ENCODE measurements around the gene TMOD1. TPM values are rescaled to one million over a fixed set of nuclear protein-coding genes. Genes with fewer than 3 reads are reported as not detected.
A peak's percentile ranks its signal among the peaks of the same experiment; 100 is the strongest.
"Not testable (repeated sequence)": the region's sequence is repeated elsewhere in the genome, so short reads cannot be mapped to it uniquely, and the experiment has no call there.

TMOD1 gene
- total RNA-seq, 2 experiments from 2014 or later: not detected

GRCh38 chr9:97498846-97499245 lies 2.6 kb upstream of the TMOD1 start:
- POLR2A ChIA-PET: interaction anchor here (0.6 kb wide), 1 partner anchor 342 kb away, joined by 3 read pairs; no protein-coding TSS in a partner anchor
- H3K4me3 ChIP-seq (ENCODE audit: low read depth, low read length, poor library complexity, severe bottlenecking); H2AFZ ChIP-seq (ENCODE audit: low read length); H4K20me1 ChIP-seq (ENCODE audit: insufficient read depth, low read length); H3K4me1 ChIP-seq (ENCODE audit: insufficient read depth, low read length, poor library complexity, severe bottlenecking); H3K27ac ChIP-seq (ENCODE audit: low read depth, low read length, poor library complexity, severe bottlenecking); intact Hi-C loops (cut with micrococcal nuclease; ENCODE audit: unreplicated experiment); DNase-seq (ENCODE audit: low spot score); H3K9me3 ChIP-seq (ENCODE audit: low read length); H3K9me2 ChIP-seq (ENCODE audit: insufficient read depth, low read length); H3K36me3 ChIP-seq (ENCODE audit: insufficient read depth, low read length); CTCF ChIA-PET (ENCODE audit: unreplicated experiment); BruUV-seq (replicated peaks); H3K79me2 ChIP-seq (ENCODE audit: insufficient read depth, low read depth, low read length); H3K4me2 ChIP-seq (ENCODE audit: low read length): not testable (repeated sequence)

DNA sequence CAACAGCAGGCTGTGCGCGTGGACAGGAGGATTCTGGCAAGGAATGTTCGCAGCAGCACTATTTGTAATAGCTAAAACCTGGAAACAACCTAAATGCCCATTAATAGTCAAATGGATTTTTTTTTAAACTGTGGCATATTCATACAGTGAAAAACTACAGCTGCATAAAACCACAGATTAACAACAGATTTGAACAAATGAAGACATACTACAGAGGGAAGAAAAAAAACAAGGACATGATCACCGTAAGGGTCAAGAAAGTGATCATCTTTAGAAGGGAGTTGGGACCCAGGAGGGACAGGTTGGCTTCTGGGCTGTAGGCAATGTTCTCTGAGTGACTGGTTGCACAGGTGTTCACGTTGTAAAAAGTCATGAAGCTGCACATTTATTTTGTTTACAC lies 1.2 kb upstream of the TMOD1 start:
- intact Hi-C loops (cut with micrococcal nuclease; ENCODE audit: unreplicated experiment): no loop called here
- H3K79me2 ChIP-seq (ENCODE audit: insufficient read depth, low read depth, low read length): no peaks in the 10 kb centered on the region
- H3K36me3 ChIP-seq (ENCODE audit: insufficient read depth, low read length): no peaks in the 10 kb centered on the region
- H3K4me1 ChIP-seq (ENCODE audit: insufficient read depth, low read length, poor library complexity, severe bottlenecking): no peaks in the 10 kb centered on the region
- TF ChIP-seq, protein P1, sequence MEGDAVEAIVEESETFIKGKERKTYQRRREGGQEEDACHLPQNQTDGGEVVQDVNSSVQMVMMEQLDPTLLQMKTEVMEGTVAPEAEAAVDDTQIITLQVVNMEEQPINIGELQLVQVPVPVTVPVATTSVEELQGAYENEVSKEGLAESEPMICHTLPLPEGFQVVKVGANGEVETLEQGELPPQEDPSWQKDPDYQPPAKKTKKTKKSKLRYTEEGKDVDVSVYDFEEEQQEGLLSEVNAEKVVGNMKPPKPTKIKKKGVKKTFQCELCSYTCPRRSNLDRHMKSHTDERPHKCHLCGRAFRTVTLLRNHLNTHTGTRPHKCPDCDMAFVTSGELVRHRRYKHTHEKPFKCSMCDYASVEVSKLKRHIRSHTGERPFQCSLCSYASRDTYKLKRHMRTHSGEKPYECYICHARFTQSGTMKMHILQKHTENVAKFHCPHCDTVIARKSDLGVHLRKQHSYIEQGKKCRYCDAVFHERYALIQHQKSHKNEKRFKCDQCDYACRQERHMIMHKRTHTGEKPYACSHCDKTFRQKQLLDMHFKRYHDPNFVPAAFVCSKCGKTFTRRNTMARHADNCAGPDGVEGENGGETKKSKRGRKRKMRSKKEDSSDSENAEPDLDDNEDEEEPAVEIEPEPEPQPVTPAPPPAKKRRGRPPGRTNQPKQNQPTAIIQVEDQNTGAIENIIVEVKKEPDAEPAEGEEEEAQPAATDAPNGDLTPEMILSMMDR (conservative IDR thresholded peaks at IDR 0.05; ENCODE audit: low read length): no peak
- no peak for TF ChIP-seq EZH2phosphoT487 (IDR thresholded peaks at IDR 0.05; ENCODE audit: borderline replicate concordance, low read depth, low read length)
- no peak overlapping the region for H3K27ac ChIP-seq (ENCODE audit: low read depth, low read length, poor library complexity, severe bottlenecking)
- ChIA-PET CTCF (ENCODE audit: unreplicated experiment) (no interaction called here), POLR2A (interaction anchor here (0.7 to 1.2 kb wide), 3 partner anchors 15 to 54 kb away, joined by 3 to 7 read pairs (median 5); no protein-coding TSS in a partner anchor)
- H3K9me3 ChIP-seq (ENCODE audit: low read length): no peaks in the 10 kb centered on the region
- BruUV-seq (replicated peaks): no TSS peak
- no peaks in the 10 kb centered on the region; the same call in 1 of the 2 replicates for H3K9me2 ChIP-seq (ENCODE audit: insufficient read depth, low read length)
- H2AFZ ChIP-seq (ENCODE audit: low read length): no peak overlapping the region
- DNase-seq (ENCODE audit: low spot score): no peak
- no peak overlapping the region for H3K4me3 ChIP-seq (ENCODE audit: low read depth, low read length, poor library complexity, severe bottlenecking)
- H3K4me2 ChIP-seq (ENCODE audit: low read length): no peak overlapping the region
- H4K20me1 ChIP-seq (ENCODE audit: insufficient read depth, low read length): no peaks in the 10 kb centered on the region

DNA sequence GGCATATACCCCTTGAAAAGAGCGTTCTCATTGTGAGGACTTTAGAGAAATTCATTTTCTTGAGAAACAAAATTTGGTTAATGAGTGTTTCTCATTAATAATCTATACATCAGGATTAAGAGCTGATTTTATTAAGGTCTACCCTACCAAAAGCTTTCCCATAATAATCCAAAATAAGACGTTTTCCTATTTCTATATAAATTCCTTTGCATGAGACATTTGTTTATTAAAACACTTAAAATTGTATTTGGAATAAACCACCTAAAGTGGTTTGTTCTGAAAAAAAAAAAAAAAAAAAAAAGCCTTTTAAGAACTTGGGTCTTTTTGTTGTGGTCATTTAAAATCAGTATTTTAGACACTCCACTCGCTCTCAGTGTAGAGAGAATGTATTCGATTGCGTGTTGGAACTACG lies 695 bp upstream of the TMOD1 start:
- H3K27ac ChIP-seq (ENCODE audit: low read depth, low read length, poor library complexity, severe bottlenecking): no peak overlapping the region
- intact Hi-C loops (cut with micrococcal nuclease; ENCODE audit: unreplicated experiment): no loop called here
- H2AFZ ChIP-seq (ENCODE audit: low read length): no peak overlapping the region
- H3K4me2 ChIP-seq (ENCODE audit: low read length): no peak overlapping the region
- no peaks in the 10 kb centered on the region; the same call in 1 of the 2 replicates for H3K9me2 ChIP-seq (ENCODE audit: insufficient read depth, low read length)
- no peak overlapping the region for H3K4me3 ChIP-seq (ENCODE audit: low read depth, low read length, poor library complexity, severe bottlenecking)
- peak; percentile 63; the same call in 1 of the 2 replicates for TF ChIP-seq EZH2phosphoT487 (IDR thresholded peaks at IDR 0.05; ENCODE audit: borderline replicate concordance, low read depth, low read length)
- TF ChIP-seq, protein P1 (conservative IDR thresholded peaks at IDR 0.05; ENCODE audit: low read length): no peak
- H3K4me1 ChIP-seq (ENCODE audit: insufficient read depth, low read length, poor library complexity, severe bottlenecking): no peaks in the 10 kb centered on the region
- H3K36me3 ChIP-seq (ENCODE audit: insufficient read depth, low read length): no peaks in the 10 kb centered on the region
- no peaks in the 10 kb centered on the region for H4K20me1 ChIP-seq (ENCODE audit: insufficient read depth, low read length)
- no TSS peak for BruUV-seq (replicated peaks)
- no peak for DNase-seq (ENCODE audit: low spot score)
- no peaks in the 10 kb centered on the region for H3K79me2 ChIP-seq (ENCODE audit: insufficient read depth, low read depth, low read length)
- no peaks in the 10 kb centered on the region for H3K9me3 ChIP-seq (ENCODE audit: low read length)
- CTCF ChIA-PET (ENCODE audit: unreplicated experiment): no interaction called here
- POLR2A ChIA-PET: interaction anchor here (0.7 to 1.2 kb wide), 3 partner anchors 16 to 55 kb away, joined by 3 to 7 read pairs (median 5); no protein-coding TSS in a partner anchor

Measured in OCI-LY7 (cell line).